ENCODE results near the gene RELCH.

Gene RELCH

GRCh38 chr18:62326646-62327348, 139.7 kb downstream of the RELCH start:
- H3K27me3 ChIP-seq (ENCODE audit: insufficient read depth, low read length), result peaks cover 75% of the 10 kb centered on the region
- H3K4me3 ChIP-seq (ENCODE audit: low read length), result peak overlapping the region; percentile 87
- no peaks in the 10 kb centered on the region for H3K9me3 ChIP-seq (ENCODE audit: insufficient read depth, low read depth, low read length)
- H3K27ac ChIP-seq (ENCODE audit: low read length), result no peak overlapping the region
- H3K36me3 ChIP-seq (ENCODE audit: insufficient read depth, low read depth, low read length), result no peaks in the 10 kb centered on the region
- H3K9ac ChIP-seq (ENCODE audit: low read depth, low read length), result peak overlapping the region; percentile 74; the same call in 1 of the 2 replicates
- H3K4me1 ChIP-seq (ENCODE audit: insufficient read depth, low read length), result peaks cover 47% of the 10 kb centered on the region

- Histone ChIP-seq H3K9me3 (ENCODE audit: insufficient read depth, low read depth, low read length) (no peaks in the 10 kb centered on the region), H3K4me3 (ENCODE audit: low read length) (no peak overlapping the region), H3K36me3 (ENCODE audit: insufficient read depth, low read depth, low read length) (no peaks in the 10 kb centered on the region), H3K4me1 (ENCODE audit: insufficient read depth, low read length) (peaks cover 37% of the 10 kb centered on the region), H3K27me3 (ENCODE audit: insufficient read depth, low read length) (peaks cover 63% of the 10 kb centered on the region), H3K27ac (ENCODE audit: low read length) (no peak overlapping the region), H3K9ac (ENCODE audit: low read depth, low read length) (no peak overlapping the region)
Observed at GRCh38 chr18:62327977-62328376, 140.9 kb downstream of the RELCH start.

- Histone ChIP-seq H3K9ac (ENCODE audit: low read depth, low read length) (no peak overlapping the region), H3K27me3 (ENCODE audit: insufficient read depth, low read length) (peaks cover 54% of the 10 kb centered on the region), H3K27ac (ENCODE audit: low read length) (no peak overlapping the region), H3K4me1 (ENCODE audit: insufficient read depth, low read length) (peaks cover 34% of the 10 kb centered on the region), H3K4me3 (ENCODE audit: low read length) (no peak overlapping the region), H3K9me3 (ENCODE audit: insufficient read depth, low read depth, low read length) (no peaks in the 10 kb centered on the region), H3K36me3 (ENCODE audit: insufficient read depth, low read depth, low read length) (no peaks in the 10 kb centered on the region)
Observed at GRCh38 chr18:62328586-62329525, 141.8 kb downstream of the RELCH start.

GRCh38 chr18:62329691-62330454, 142.8 kb downstream of the RELCH start:
- peaks cover 44% of the 10 kb centered on the region for H3K27me3 ChIP-seq (ENCODE audit: insufficient read depth, low read length)
- peak overlapping the region; percentile 20; the same call in 1 of the 2 replicates for H3K9ac ChIP-seq (ENCODE audit: low read depth, low read length)
- no peak overlapping the region for H3K4me3 ChIP-seq (ENCODE audit: low read length)
- H3K27ac ChIP-seq (ENCODE audit: low read length), result no peak overlapping the region
- H3K4me1 ChIP-seq (ENCODE audit: insufficient read depth, low read length), result peaks cover 28% of the 10 kb centered on the region
- no peaks in the 10 kb centered on the region for H3K9me3 ChIP-seq (ENCODE audit: insufficient read depth, low read depth, low read length)
- H3K36me3 ChIP-seq (ENCODE audit: insufficient read depth, low read depth, low read length), result no peaks in the 10 kb centered on the region

- H3K4me1 ChIP-seq (ENCODE audit: insufficient read depth, low read length), result peaks cover 28% of the 10 kb centered on the region
- no peak overlapping the region for H3K27ac ChIP-seq (ENCODE audit: low read length)
- no peaks in the 10 kb centered on the region for H3K36me3 ChIP-seq (ENCODE audit: insufficient read depth, low read depth, low read length)
- H3K9ac ChIP-seq (ENCODE audit: low read depth, low read length), result peak overlapping the region; percentile 20; the same call in 1 of the 2 replicates
- no peaks in the 10 kb centered on the region for H3K9me3 ChIP-seq (ENCODE audit: insufficient read depth, low read depth, low read length)
- no peak overlapping the region for H3K4me3 ChIP-seq (ENCODE audit: low read length)
- H3K27me3 ChIP-seq (ENCODE audit: insufficient read depth, low read length), result peaks cover 41% of the 10 kb centered on the region
Observed at GRCh38 chr18:62330650-62331049, 143.6 kb downstream of the RELCH start.

- H3K9ac ChIP-seq (ENCODE audit: low read depth, low read length), result no peak overlapping the region
- no peak overlapping the region for H3K27ac ChIP-seq (ENCODE audit: low read length)
- H3K4me1 ChIP-seq (ENCODE audit: insufficient read depth, low read length), result peaks cover 27% of the 10 kb centered on the region
- H3K36me3 ChIP-seq (ENCODE audit: insufficient read depth, low read depth, low read length), result no peaks in the 10 kb centered on the region
- no peaks in the 10 kb centered on the region for H3K9me3 ChIP-seq (ENCODE audit: insufficient read depth, low read depth, low read length)
- peaks cover 29% of the 10 kb centered on the region for H3K27me3 ChIP-seq (ENCODE audit: insufficient read depth, low read length)
- no peak overlapping the region for H3K4me3 ChIP-seq (ENCODE audit: low read length)
Observed at GRCh38 chr18:62331581-62332356, 144.7 kb downstream of the RELCH start.

GRCh38 chr18:62332431-62332830, 145.4 kb downstream of the RELCH start:
- H3K27ac ChIP-seq (ENCODE audit: low read length), result no peak overlapping the region
- H3K9ac ChIP-seq (ENCODE audit: low read depth, low read length), result no peak overlapping the region

GRCh38 chr18:62332964-62333695, 146.1 kb downstream of the RELCH start:
- no peak overlapping the region for H3K4me3 ChIP-seq (ENCODE audit: low read length)
- H3K27ac ChIP-seq (ENCODE audit: low read length), result no peak overlapping the region
- no peaks in the 10 kb centered on the region for H3K36me3 ChIP-seq (ENCODE audit: insufficient read depth, low read depth, low read length)
- peaks cover 32% of the 10 kb centered on the region for H3K4me1 ChIP-seq (ENCODE audit: insufficient read depth, low read length)
- peaks cover 16% of the 10 kb centered on the region for H3K27me3 ChIP-seq (ENCODE audit: insufficient read depth, low read length)
- no peaks in the 10 kb centered on the region for H3K9me3 ChIP-seq (ENCODE audit: insufficient read depth, low read depth, low read length)
- no peak overlapping the region for H3K9ac ChIP-seq (ENCODE audit: low read depth, low read length)

More at GRCh38 chr18:62332431-62332830, 145.4 kb downstream of the RELCH start:
- H3K9me3 ChIP-seq (ENCODE audit: insufficient read depth, low read depth, low read length), result no peaks in the 10 kb centered on the region
- peaks cover 25% of the 10 kb centered on the region for H3K4me1 ChIP-seq (ENCODE audit: insufficient read depth, low read length)
- H3K4me3 ChIP-seq (ENCODE audit: low read length), result no peak overlapping the region
- peaks cover 23% of the 10 kb centered on the region for H3K27me3 ChIP-seq (ENCODE audit: insufficient read depth, low read length)
- H3K36me3 ChIP-seq (ENCODE audit: insufficient read depth, low read depth, low read length), result no peaks in the 10 kb centered on the region

GRCh38 chr18:62334120-62334519, 147.1 kb downstream of the RELCH start:
- H3K4me1 ChIP-seq (ENCODE audit: insufficient read depth, low read length), result peaks cover 36% of the 10 kb centered on the region
- H3K36me3 ChIP-seq (ENCODE audit: insufficient read depth, low read depth, low read length), result no peaks in the 10 kb centered on the region

GRCh38 chr18:62335494-62335893, 148.4 kb downstream of the RELCH start:
- Histone ChIP-seq H3K9ac (ENCODE audit: low read depth, low read length) (no peak overlapping the region), H3K4me3 (ENCODE audit: low read length) (no peak overlapping the region), H3K27ac (ENCODE audit: low read length) (no peak overlapping the region), H3K4me1 (ENCODE audit: insufficient read depth, low read length) (peaks cover 32% of the 10 kb centered on the region), H3K27me3 (ENCODE audit: insufficient read depth, low read length) (no peaks in the 10 kb centered on the region), H3K36me3 (ENCODE audit: insufficient read depth, low read depth, low read length) (no peaks in the 10 kb centered on the region), H3K9me3 (ENCODE audit: insufficient read depth, low read depth, low read length) (no peaks in the 10 kb centered on the region)

More at GRCh38 chr18:62334120-62334519, 147.1 kb downstream of the RELCH start:
- Histone ChIP-seq H3K27ac (ENCODE audit: low read length) (no peak overlapping the region), H3K9ac (ENCODE audit: low read depth, low read length) (no peak overlapping the region), H3K9me3 (ENCODE audit: insufficient read depth, low read depth, low read length) (no peaks in the 10 kb centered on the region), H3K4me3 (ENCODE audit: low read length) (no peak overlapping the region), H3K27me3 (ENCODE audit: insufficient read depth, low read length) (0 out of 2 replicates have a peak, but pooled peaks cover 7% of the 10 kb centered on the region)
